ENCODE results near the gene SLC35F3. TPM values are rescaled to one million over a fixed set of nuclear protein-coding genes. Genes with fewer than 3 reads are reported as not detected.

Gene SLC35F3
- total RNA-seq (0.32 TPM), polyA plus RNA-seq (0.04 TPM)

- WGBS = under 1% methylated on average over 101 of the region's 101 CpGs
- Histone ChIP-seq H3K4me1 (ENCODE audit: insufficient read depth) (no peaks in the 10 kb centered on the region), H3K27ac (ENCODE audit: low read depth) (no peak within 1 kb of the TSS), H3K36me3 (ENCODE audit: insufficient read depth) (no peaks in the 10 kb centered on the region), H3K4me3 (ENCODE audit: low read depth, low read length) (no peak within 1 kb of the TSS)
- no peak for DNase-seq (ENCODE audit: extremely low spot score)
Observed at GRCh38 chr1:233904633-233905415, at the start of gene SLC35F3. SLC35F3 (plus strand) TSS chr1:233904676.

GRCh38 chr1:233859446-233859845 lies 45.0 kb upstream of the SLC35F3 start:
- DNase-seq (ENCODE audit: extremely low spot score) = no peak
- 80% methylated on average over 4 of the region's 4 CpGs for WGBS
- no peaks in the 10 kb centered on the region for H3K36me3 ChIP-seq (ENCODE audit: insufficient read depth)

DNA sequence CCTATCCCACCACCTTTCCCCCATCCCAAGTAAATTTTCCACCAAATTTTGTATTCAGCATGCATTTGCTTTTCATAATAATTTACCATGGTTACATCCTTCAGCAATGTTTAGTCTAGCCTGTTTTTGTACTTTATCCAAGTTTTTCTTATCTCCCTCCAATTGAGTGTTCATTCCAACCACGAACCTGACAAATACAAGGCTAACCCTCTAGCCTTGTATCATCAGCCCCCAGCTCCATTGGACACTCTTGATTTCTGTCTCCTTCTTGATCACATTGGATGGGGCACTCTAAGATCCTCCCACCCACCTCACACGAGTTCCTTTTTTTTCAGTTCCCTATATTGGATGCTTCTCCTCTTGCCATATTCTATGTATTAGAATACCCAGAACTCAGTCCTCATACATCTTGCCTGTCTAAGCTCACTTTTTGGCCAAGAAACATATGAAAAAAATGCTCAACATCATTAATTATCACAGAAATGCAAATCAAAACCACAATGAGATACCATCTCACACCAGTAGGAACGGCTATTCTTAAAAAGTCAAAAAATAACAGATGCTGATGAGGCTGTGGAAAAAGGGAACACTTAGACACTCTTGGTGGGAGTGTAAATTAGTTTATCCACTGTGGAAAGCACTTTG lies 40.5 kb upstream of the SLC35F3 start:
- H3K27ac ChIP-seq (ENCODE audit: low read depth) = no peak overlapping the region
- no peaks in the 10 kb centered on the region for H3K4me1 ChIP-seq (ENCODE audit: insufficient read depth)
- no peaks in the 10 kb centered on the region for H3K36me3 ChIP-seq (ENCODE audit: insufficient read depth)
- WGBS = 55% methylated on average over 3 of the region's 3 CpGs
- no peak for DNase-seq (ENCODE audit: extremely low spot score)
- no peak overlapping the region for H3K4me3 ChIP-seq (ENCODE audit: low read depth, low read length)

More at GRCh38 chr1:233859446-233859845, 45.0 kb upstream of the SLC35F3 start:
- no peak overlapping the region for H3K27ac ChIP-seq (ENCODE audit: low read depth)
- H3K4me3 ChIP-seq (ENCODE audit: low read depth, low read length) = no peak overlapping the region
- no peaks in the 10 kb centered on the region for H3K4me1 ChIP-seq (ENCODE audit: insufficient read depth)

DNA sequence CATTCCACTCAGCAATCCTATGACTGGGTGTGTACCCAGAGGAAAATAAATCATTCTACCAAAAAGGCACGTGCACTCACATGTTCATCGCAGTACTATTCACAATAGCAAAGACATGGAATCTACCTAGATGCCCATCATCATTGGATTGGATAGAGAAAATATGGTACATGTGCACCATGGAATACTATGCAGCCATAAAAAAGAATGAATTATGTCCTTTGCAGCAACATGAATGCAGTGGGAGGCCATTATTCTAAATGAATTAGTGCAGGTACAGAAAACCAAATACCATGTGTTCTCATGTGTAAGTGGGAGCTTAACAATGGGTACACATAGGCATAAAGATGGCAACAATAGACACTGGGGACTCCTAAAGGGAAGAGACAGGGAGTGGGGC lies 39.9 kb upstream of the SLC35F3 start:
- no peak for DNase-seq (ENCODE audit: extremely low spot score)
- WGBS = 95% methylated on average over 2 of the region's 2 CpGs
- no peak overlapping the region for H3K27ac ChIP-seq (ENCODE audit: low read depth)
- H3K4me1 ChIP-seq (ENCODE audit: insufficient read depth) = no peaks in the 10 kb centered on the region
- no peak overlapping the region for H3K4me3 ChIP-seq (ENCODE audit: low read depth, low read length)
- no peaks in the 10 kb centered on the region for H3K36me3 ChIP-seq (ENCODE audit: insufficient read depth)

GRCh38 chr1:233865216-233865615 lies 39.3 kb upstream of the SLC35F3 start:
- no peak overlapping the region for H3K27ac ChIP-seq (ENCODE audit: low read depth)
- WGBS = 72% methylated on average over 2 of the region's 2 CpGs
- DNase-seq (ENCODE audit: extremely low spot score) = no peak

GRCh38 chr1:233865902-233866301 lies 38.6 kb upstream of the SLC35F3 start:
- WGBS = 91% methylated on average over 1 of the region's 1 CpG
- no peak for DNase-seq (ENCODE audit: extremely low spot score)
- H3K27ac ChIP-seq (ENCODE audit: low read depth) = no peak overlapping the region
- H3K4me1 ChIP-seq (ENCODE audit: insufficient read depth) = no peaks in the 10 kb centered on the region
- H3K36me3 ChIP-seq (ENCODE audit: insufficient read depth) = no peaks in the 10 kb centered on the region
- no peak overlapping the region for H3K4me3 ChIP-seq (ENCODE audit: low read depth, low read length)

More at GRCh38 chr1:233865216-233865615, 39.3 kb upstream of the SLC35F3 start:
- Histone ChIP-seq H3K4me3 (ENCODE audit: low read depth, low read length) (no peak overlapping the region), H3K4me1 (ENCODE audit: insufficient read depth) (no peaks in the 10 kb centered on the region), H3K36me3 (ENCODE audit: insufficient read depth) (no peaks in the 10 kb centered on the region)

- DNase-seq (ENCODE audit: extremely low spot score) = no peak
- H3K4me1 ChIP-seq (ENCODE audit: insufficient read depth) = no peaks in the 10 kb centered on the region
- 74% methylated on average over 2 of the region's 2 CpGs for WGBS
- no peaks in the 10 kb centered on the region for H3K36me3 ChIP-seq (ENCODE audit: insufficient read depth)
- no peak overlapping the region for H3K4me3 ChIP-seq (ENCODE audit: low read depth, low read length)
- no peak overlapping the region for H3K27ac ChIP-seq (ENCODE audit: low read depth)
Observed at GRCh38 chr1:233867028-233867427, 37.4 kb upstream of the SLC35F3 start.

DNA sequence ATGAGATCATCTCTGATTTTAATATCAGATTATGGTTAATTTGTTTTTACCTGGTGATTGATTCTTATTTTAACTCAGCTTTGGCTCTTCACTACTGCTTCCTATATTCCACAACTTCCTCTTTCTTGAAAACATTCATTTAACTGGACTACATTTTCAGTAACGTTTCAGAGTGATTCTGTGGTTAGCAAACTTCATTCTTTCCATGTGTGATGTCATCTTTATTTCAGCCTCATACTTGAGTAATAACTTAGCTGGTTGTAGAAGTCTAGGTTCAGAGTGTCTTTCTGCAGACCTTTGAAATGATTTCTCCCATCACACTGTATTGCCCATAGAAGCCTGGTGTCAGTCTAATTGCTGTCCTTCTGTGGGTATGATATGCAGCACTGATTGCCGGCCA lies 36.0 kb upstream of the SLC35F3 start:
- DNase-seq (ENCODE audit: extremely low spot score) = no peak
- no peak overlapping the region for H3K4me3 ChIP-seq (ENCODE audit: low read depth, low read length)
- no peaks in the 10 kb centered on the region for H3K36me3 ChIP-seq (ENCODE audit: insufficient read depth)
- no peaks in the 10 kb centered on the region for H3K4me1 ChIP-seq (ENCODE audit: insufficient read depth)
- 60% methylated on average over 2 of the region's 2 CpGs for WGBS
- no peak overlapping the region for H3K27ac ChIP-seq (ENCODE audit: low read depth)

DNA sequence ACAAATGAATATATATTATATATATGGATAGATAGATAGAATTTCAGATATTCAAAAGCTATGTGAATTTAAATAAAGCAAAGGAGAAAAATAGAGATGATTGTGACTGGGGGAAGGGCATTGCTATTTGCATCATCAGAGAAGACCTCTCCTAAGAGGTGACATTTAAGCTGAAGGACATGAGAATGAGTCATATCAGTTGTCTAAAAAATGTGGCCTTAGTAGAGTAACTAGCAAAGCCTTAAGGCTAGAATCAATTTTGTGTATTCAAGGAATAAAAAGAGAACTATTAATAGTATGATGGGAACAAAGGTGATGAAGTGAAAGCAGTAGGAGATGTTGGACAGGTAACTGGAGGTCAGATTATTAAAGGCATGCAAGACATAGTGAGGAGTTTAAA lies 34.8 kb upstream of the SLC35F3 start:
- Histone ChIP-seq H3K27ac (ENCODE audit: low read depth) (no peak overlapping the region), H3K36me3 (ENCODE audit: insufficient read depth) (no peaks in the 10 kb centered on the region), H3K4me1 (ENCODE audit: insufficient read depth) (no peaks in the 10 kb centered on the region), H3K4me3 (ENCODE audit: low read depth, low read length) (no peak overlapping the region)
- no peak for DNase-seq (ENCODE audit: extremely low spot score)

GRCh38 chr1:233873666-233874065 lies 30.8 kb upstream of the SLC35F3 start:
- Histone ChIP-seq H3K4me1 (ENCODE audit: insufficient read depth) (no peaks in the 10 kb centered on the region), H3K36me3 (ENCODE audit: insufficient read depth) (no peaks in the 10 kb centered on the region), H3K4me3 (ENCODE audit: low read depth, low read length) (no peak overlapping the region), H3K27ac (ENCODE audit: low read depth) (no peak overlapping the region)
- no peak for DNase-seq (ENCODE audit: extremely low spot score)
- WGBS = 79% methylated on average over 4 of the region's 4 CpGs

DNA sequence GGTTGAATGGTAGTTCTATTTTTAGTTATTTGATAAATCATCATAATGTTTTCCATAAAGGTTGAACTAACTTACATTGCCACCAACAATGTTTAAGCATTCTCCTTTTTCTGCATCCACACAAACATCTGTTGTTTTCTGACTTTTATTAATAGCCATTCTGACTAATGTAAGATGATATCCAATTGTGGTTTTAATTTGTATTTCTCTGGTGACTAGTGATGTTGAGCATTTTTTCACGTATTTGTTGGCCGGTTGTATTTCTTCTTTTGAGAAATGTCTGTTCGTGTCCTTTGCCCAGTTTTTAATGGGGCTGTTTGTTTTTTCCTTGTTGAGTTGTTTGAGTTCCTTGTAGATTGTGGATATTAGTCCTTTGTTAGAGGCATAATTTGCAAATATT lies 24.6 kb upstream of the SLC35F3 start:
- Histone ChIP-seq H3K4me3 (ENCODE audit: low read depth, low read length) (no peak overlapping the region), H3K4me1 (ENCODE audit: insufficient read depth) (no peaks in the 10 kb centered on the region)
- 86% methylated on average over 3 of the region's 3 CpGs for WGBS

GRCh38 chr1:233883671-233884070 lies 20.8 kb upstream of the SLC35F3 start:
- no peak overlapping the region for H3K4me3 ChIP-seq (ENCODE audit: low read depth, low read length)
- H3K27ac ChIP-seq (ENCODE audit: low read depth) = no peak overlapping the region
- no peak for DNase-seq (ENCODE audit: extremely low spot score)
- no peaks in the 10 kb centered on the region for H3K36me3 ChIP-seq (ENCODE audit: insufficient read depth)
- 53% methylated on average over 3 of the region's 3 CpGs for WGBS
- no peaks in the 10 kb centered on the region for H3K4me1 ChIP-seq (ENCODE audit: insufficient read depth)

More for the DNA sequence above, 24.6 kb upstream of the SLC35F3 start:
- H3K27ac ChIP-seq (ENCODE audit: low read depth) = no peak overlapping the region
- no peaks in the 10 kb centered on the region for H3K36me3 ChIP-seq (ENCODE audit: insufficient read depth)
- no peak for DNase-seq (ENCODE audit: extremely low spot score)

DNA sequence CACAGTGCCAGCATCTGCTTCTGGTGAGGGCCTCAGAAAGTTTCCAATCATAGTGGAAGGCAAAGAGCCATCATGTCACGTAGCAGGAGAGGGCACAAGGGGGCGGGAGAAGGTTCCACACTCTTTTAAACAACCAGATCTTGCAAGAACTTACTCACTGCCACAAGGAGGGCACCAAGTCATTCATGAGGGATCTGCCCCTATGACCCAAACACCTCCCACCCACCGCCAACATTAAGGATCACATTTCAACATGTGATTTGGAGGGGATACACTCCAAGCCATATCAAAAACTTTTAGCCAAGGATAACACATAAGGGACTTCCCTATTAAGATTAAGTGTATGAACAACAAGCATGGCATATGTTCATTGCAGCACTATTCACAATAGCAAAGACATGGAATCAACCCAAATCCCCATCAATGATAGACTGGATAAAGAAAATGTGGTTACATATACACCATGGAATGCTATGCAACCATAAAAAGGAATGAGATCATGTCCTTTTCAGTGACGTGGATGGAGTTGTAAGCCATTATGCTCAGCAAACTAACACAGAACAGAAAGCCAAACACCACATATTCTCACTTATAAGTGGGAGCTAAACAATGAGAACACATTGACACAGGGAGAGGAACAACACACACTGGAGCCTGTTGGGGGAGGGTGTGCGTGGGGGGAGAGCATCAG lies 19.9 kb upstream of the SLC35F3 start:
- H3K4me3 ChIP-seq (ENCODE audit: low read depth, low read length) = no peak overlapping the region
- H3K27ac ChIP-seq (ENCODE audit: low read depth) = no peak overlapping the region
- 74% methylated on average over 5 of the region's 5 CpGs for WGBS
- no peaks in the 10 kb centered on the region for H3K36me3 ChIP-seq (ENCODE audit: insufficient read depth)
- no peak for DNase-seq (ENCODE audit: extremely low spot score)
- no peaks in the 10 kb centered on the region for H3K4me1 ChIP-seq (ENCODE audit: insufficient read depth)
